CD4-positive, alpha-beta T cell treated with Interleukin-6 at 100 ng/mL for 8 hours (primary cell): ENCODE results near the gene DIPK2B.
A peak's percentile ranks its signal among the peaks of the same experiment; 100 is the strongest.

Experiments used
- DNase-seq: peaks from one replicate; pipeline ENCODE4 v3.0.0-alpha.2; 2020; ENCODE audit warnings: mixed read lengths, low spot score

The DIPK2B gene

DNA sequence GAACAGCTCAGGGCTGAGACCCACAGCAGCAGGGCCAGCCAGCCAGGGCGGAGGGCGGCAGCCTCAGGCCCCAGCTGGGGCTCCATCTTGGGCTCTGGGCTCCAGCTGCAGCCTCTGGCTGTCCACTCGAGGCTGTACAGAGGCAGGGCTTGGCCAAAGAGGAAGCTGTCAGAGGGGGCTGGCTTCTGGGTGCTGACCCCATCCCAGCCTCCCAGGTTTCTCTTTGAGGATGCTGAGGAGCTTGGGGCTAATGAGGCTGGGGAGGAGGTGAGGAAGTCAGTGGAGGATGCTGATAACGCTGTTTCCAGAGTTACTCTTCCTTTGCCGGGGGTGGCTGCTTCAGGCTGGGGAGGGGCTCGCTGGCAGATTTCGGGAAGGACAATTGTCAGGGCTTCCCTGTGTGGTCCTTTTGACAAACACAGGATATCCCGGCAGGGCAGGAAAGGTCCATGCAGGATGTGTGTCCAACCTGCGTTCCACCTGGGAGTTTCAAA lies at the start of gene DIPK2B:
Gene DIPK2B (minus strand): TSS at position 136 of the 494 bp plus-strand sequence. CDS start 50 bp downstream, at position 86.
- DNase-seq, result no peak

DNA sequence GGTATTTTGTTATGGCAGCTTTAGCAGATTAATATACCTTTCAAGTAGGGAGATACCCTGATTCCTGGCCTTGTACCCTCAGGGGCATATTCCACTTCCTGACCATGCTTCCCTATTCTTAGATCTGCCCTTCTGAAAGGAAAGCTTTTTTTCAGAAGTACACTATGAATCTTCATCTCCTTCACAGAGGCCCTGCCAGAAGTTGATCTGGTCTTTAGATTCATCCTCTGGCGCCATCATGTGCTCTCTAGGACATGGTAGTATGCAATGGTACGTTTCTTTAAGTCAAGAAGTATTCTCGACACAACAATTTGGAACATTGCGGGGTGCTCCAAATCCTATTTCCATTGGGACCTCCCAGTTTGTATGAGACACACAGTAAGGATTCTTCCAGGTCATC lies 39.6 kb upstream of the DIPK2B start:
- no peak for DNase-seq

- no peak for DNase-seq
These were observed 37.8 kb upstream of the DIPK2B start for GRCh38 chrX:45238489-45238888.

GRCh38 chrX:45233531-45233930 lies 32.9 kb upstream of the DIPK2B start:
- no peak for DNase-seq

- DNase-seq, result peak; percentile 18
These were observed 31.5 kb upstream of the DIPK2B start for GRCh38 chrX:45232139-45232538.

- DNase-seq, result no peak
These were observed 29.7 kb upstream of the DIPK2B start for GRCh38 chrX:45230410-45230809.

GRCh38 chrX:45229348-45229747 lies 28.7 kb upstream of the DIPK2B start:
- DNase-seq, result no peak

- no peak for DNase-seq
These were observed 27.4 kb upstream of the DIPK2B start for GRCh38 chrX:45228126-45228525.

GRCh38 chrX:45208121-45208856 lies 7.6 kb upstream of the DIPK2B start:
- DNase-seq, result no peak

GRCh38 chrX:45202171-45202570 lies 1.5 kb upstream of the DIPK2B start:
- no peak for DNase-seq

GRCh38 chrX:45198706-45199105 lies 2.0 kb downstream of the DIPK2B start:
- no peak for DNase-seq

GRCh38 chrX:45198301-45198700 lies 2.4 kb downstream of the DIPK2B start:
- no peak for DNase-seq

DNA sequence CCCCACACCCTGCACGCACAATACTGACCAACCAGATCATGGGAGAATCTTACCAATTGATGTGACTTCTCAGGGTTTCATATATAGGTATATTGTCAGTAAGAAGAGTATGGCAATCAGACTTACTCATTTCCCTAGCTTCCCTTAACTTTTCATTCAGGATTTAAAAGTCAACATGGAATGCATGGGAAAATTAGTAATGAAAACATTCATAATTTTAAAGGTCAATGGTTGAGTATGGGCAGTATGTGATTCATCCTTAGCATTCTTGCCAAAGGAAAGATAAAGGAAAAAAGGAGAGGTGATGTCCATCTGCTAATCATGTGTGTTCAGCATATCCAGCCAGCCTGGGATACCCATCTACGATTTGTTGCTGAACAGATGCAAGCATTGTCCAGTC lies 4.0 kb downstream of the DIPK2B start:
- no peak for DNase-seq

DNA sequence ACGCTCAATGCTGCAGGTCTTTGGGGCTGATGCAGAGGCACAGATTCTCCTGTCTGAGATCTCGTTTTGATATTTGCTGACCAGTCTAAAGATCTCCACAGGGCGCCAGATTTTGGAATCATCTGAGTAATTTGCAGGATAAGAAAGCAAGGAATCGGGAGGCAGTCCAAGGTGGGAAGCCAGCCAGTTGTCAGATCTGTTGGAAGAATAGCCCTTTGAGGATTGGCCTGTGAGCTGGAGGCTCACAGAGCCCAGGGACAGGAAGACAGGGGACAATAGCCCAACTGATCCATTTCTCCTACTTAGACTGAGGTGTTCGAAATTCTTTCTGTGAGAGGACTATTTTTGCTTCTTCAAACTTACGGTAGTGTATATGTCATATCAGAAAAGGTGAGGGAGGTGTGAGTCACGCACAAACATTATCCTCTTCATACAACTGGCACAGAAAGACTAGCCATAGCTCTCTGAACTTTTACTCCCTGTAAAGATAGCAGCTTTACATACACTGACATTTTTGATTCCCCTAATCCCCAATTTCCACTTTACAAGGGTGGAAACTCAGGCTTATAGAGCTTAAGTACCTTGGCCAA lies 8.8 kb downstream of the DIPK2B start:
- DNase-seq, result no peak

- peak; percentile 2 for DNase-seq
These were observed 9.3 kb downstream of the DIPK2B start for GRCh38 chrX:45191383-45191782.

DNA sequence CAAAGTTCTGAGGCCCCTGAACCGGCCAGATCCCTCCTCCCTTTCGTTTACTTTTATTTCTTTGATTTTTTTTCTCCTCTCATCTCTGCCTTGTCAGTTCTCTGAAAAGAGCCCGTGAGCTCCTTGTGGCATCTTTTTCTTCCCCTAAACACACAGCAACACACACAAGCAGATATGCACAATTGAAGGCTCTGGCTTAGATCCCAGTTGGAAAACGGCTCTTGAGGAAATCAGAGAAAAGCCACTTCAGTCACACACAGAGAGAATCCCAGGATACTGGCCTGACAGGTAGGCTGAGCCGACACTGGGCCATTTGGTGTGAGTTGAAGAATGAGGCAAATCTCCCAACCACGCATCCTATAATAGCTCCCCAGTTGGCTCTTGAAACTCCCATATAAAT lies 12.9 kb downstream of the DIPK2B start:
- DNase-seq, result no peak

- no peak for DNase-seq
These were observed 14.0 kb downstream of the DIPK2B start for GRCh38 chrX:45186643-45187026.

- no peak for DNase-seq
These were observed 16.5 kb downstream of the DIPK2B start for GRCh38 chrX:45184211-45184610.

DNA sequence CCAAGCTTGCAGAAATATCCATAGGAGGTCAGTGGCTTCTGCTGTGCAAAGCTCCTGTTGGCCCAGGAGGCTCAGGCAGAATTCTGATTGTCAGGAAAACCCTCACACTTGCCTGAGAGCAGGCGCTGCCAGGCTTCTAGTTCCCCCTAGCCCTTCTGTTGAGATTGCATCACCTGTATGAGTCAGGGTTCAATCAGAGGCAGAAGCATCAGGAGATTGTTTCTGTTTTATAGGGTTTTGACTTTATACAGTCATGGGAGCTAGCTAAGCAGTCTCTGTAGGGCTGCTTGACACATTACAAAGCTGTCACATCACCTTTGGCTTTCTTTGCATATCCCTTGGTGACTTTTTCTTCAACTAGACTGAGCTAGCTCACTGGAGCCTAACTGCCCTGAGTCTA lies 27.8 kb downstream of the DIPK2B start:
- DNase-seq, result no peak

- no peak for DNase-seq
These were observed 33.9 kb downstream of the DIPK2B start for GRCh38 chrX:45166781-45167180.

DNA sequence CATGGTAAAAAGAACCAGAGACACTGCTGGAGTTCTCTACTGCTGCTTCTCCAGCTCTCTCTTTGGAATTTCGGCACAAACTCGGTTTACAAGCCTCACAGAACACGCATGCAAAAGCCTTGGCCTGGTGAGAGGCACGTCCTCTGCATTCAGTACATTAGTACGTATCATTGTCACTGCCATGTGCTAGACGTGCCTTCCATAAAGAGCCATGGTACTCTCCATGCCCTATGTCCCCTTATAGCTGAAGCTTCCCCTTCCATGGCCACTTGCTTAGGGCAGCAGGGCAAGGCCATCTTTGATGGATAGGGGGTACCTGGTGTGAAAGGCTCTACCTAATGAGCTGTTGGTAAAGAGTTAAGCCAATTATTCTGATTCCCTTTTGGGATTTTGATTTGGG lies 35.0 kb downstream of the DIPK2B start:
- no peak for DNase-seq

DNA sequence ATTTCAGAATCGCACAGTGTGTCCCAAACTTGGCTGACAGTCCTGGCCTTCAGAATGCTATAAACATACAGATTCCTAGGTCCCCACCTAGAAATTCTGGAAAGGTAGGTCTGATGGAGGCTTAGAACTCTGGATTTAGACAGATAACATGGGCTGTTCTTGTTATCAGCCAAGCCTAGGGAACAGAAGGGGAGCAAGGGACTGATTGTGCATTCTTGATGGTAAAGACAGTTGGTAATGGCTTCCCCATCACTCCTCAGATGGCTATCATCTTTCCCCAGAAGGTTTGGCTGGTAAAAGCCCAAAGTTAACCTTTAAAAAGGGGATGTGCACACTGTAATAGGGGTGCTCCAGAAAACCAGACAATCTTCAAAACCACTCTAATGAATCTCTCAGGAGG lies 35.7 kb downstream of the DIPK2B start:
- DNase-seq, result no peak

DNA sequence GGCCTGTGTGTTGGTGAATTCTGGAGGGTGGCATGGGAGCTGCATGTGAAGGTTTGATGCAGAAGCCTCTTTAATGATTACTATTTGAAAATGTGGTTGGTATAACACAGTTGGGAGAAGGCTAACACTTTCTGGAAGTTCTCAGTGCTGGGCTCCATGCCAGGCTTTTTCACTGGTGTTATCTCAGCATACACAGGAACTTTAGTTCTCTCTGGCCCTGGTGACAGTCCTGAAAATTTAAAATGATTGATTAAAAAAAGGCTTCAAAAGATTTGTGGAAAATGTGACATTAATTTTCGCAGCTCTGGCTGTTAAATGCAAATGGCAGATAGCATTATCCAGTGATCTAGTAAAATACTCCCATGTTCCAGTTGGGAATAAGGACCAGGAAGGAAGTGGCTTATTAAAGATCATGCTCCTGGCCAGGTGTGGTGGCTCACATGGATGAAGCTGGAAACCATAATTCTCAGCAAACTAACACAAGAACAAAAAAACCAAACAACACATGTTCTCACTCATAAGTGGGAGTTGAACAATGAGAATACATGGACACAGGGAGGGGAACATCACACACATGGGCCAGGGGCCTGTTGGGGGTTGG lies 36.6 kb downstream of the DIPK2B start:
- no peak for DNase-seq
